ENCODE data around the gene MBNL1. TPM values are rescaled to one million over a fixed set of nuclear protein-coding genes. Genes with fewer than 3 reads are reported as not detected.

Gene MBNL1
- total and polyA plus RNA-seq, 2 of the 4 experiments (the other 2 are of a cell fraction): 127 to 664 TPM

DNA sequence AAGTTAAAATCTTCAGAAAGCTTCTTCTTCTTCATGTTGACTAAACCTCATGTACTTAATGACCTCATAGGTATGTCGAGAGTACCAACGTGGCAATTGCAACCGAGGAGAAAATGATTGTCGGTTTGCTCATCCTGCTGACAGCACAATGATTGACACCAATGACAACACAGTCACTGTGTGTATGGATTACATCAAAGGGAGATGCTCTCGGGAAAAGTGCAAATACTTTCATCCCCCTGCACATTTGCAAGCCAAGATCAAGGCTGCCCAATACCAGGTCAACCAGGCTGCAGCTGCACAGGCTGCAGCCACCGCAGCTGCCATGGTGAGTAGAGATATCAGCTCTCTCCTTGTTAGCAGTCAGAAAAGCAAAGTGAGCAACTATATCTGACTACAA lies 176.5 kb downstream of the MBNL1 start:
- Histone ChIP-seq H2BK5ac (ENCODE audit: low read depth, low read length, poor library complexity, severe bottlenecking) (no peak overlapping the region), H4K91ac (ENCODE audit: insufficient read depth, low read depth, low read length) (no peak overlapping the region), H3K36me3 (ENCODE audit: control insufficient read depth, insufficient read depth, low read length) (peaks cover 13% of the 10 kb centered on the region), H2AK9ac (replicated peaks; ENCODE audit: low read depth, low read length, poor library complexity) (no peak overlapping the region), H2BK15ac (ENCODE audit: low read depth, low read length) (no peak overlapping the region), H3K79me1 (ENCODE audit: low read depth in 1 of 2, low read length in 2 of 2) (peaks cover 19 to 37% of the 10 kb centered on the region in 2 experiments), H4K5ac (ENCODE audit: low read depth, low read length) (peak overlapping the region; percentile 60; the same call in 1 of the 2 replicates), H3K27ac (ENCODE audit: insufficient read depth, low read length) (no peak overlapping the region), H2BK20ac (ENCODE audit: low read depth, low read length) (no peak overlapping the region), H2BK120ac (ENCODE audit: low read depth, low read length) (no peak overlapping the region), H3K56ac (ENCODE audit: extremely low read depth, insufficient read depth, low read length) (no peak overlapping the region), H3K4ac (ENCODE audit: low read depth, low read length) (no peak overlapping the region), H3K9me3 (ENCODE audit: control insufficient read depth, insufficient read depth, low read length) (no peaks in the 10 kb centered on the region), H2AFZ (replicated peaks; ENCODE audit: low read length, poor library complexity) (no peak overlapping the region), H4K8ac (ENCODE audit: low read depth in 2 of 2, low read length in 2 of 2) (no peak overlapping the region), H3K4me1 (ENCODE audit: control insufficient read depth, insufficient read depth, low read length) (peaks cover 4% of the 10 kb centered on the region), H3K18ac (ENCODE audit: low read depth, low read length) (no peak overlapping the region), H4K20me1 (ENCODE audit: insufficient read depth, low read length) (peaks cover 13% of the 10 kb centered on the region; the same call in 1 of the 2 replicates), H3K9ac (ENCODE audit: low read depth, low read length) (no peak overlapping the region), H3K23ac (ENCODE audit: low read depth, low read length) (peak overlapping the region; percentile 52; the same call in 1 of the 2 replicates), H2AK5ac (ENCODE audit: low read depth, low read length) (no peak overlapping the region), H3K4me2 (ENCODE audit: low read depth, low read length) (no peak overlapping the region), H3K27me3 (ENCODE audit: control insufficient read depth, insufficient read depth, low read length) (no peaks in the 10 kb centered on the region), H3K9me1 (ENCODE audit: insufficient read depth, low read length) (no peaks in the 10 kb centered on the region), H3K14ac (replicated peaks; ENCODE audit: low read depth, low read length) (no peak overlapping the region), H3K4me3 (ENCODE audit: insufficient read depth, low read depth, low read length) (no peak overlapping the region)
- intact Hi-C loops (cut with micrococcal nuclease) (loop anchor here (10.0 kb wide), 2 partner anchors 140 to 600 kb away; no protein-coding TSS in a partner anchor), in situ Hi-C loops (cut with MboI; ENCODE audit: low sequenced_read_pairs) (loop anchor here (10.0 kb wide), 1 partner anchor 370 kb away; no protein-coding TSS in a partner anchor), dilution Hi-C loops (cut with HindIII; ENCODE audit: low sequenced_read_pairs, unreplicated experiment) (no loop called here)
- TF ChIP-seq CEBPB (IDR thresholded peaks at IDR 0.05; ENCODE audit: low read depth, low read length) (no peak), RAD21 (IDR thresholded peaks at IDR 0.05; ENCODE audit: low read length) (no peak), RFX5 (IDR thresholded peaks at IDR 0.05; ENCODE audit: low read depth, low read length) (no peak), SMC3 (IDR thresholded peaks at IDR 0.05; ENCODE audit: low read depth, low read length) (no peak), NFE2L2 (IDR thresholded peaks at IDR 0.05; ENCODE audit: low read depth, low read length) (no peak), CHD1 (IDR thresholded peaks at IDR 0.05; ENCODE audit: low read depth, low read length) (no peak), FOS (IDR thresholded peaks at IDR 0.05; ENCODE audit: low read depth, low read length) (no peak), RCOR1 (IDR thresholded peaks at IDR 0.05; ENCODE audit: insufficient replicate concordance, low read length) (no peak), POLR2A (IDR thresholded peaks at IDR 0.05; ENCODE audit: low read depth, low read length) (no peak), MXI1 (IDR thresholded peaks at IDR 0.05; ENCODE audit: borderline replicate concordance, low read depth, low read length) (no peak)
- TF ChIP-seq, protein P1, sequence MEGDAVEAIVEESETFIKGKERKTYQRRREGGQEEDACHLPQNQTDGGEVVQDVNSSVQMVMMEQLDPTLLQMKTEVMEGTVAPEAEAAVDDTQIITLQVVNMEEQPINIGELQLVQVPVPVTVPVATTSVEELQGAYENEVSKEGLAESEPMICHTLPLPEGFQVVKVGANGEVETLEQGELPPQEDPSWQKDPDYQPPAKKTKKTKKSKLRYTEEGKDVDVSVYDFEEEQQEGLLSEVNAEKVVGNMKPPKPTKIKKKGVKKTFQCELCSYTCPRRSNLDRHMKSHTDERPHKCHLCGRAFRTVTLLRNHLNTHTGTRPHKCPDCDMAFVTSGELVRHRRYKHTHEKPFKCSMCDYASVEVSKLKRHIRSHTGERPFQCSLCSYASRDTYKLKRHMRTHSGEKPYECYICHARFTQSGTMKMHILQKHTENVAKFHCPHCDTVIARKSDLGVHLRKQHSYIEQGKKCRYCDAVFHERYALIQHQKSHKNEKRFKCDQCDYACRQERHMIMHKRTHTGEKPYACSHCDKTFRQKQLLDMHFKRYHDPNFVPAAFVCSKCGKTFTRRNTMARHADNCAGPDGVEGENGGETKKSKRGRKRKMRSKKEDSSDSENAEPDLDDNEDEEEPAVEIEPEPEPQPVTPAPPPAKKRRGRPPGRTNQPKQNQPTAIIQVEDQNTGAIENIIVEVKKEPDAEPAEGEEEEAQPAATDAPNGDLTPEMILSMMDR (conservative IDR thresholded peaks at IDR 0.05; ENCODE audit: low read depth, low read length): no peak
- TF ChIP-seq, protein P2, sequence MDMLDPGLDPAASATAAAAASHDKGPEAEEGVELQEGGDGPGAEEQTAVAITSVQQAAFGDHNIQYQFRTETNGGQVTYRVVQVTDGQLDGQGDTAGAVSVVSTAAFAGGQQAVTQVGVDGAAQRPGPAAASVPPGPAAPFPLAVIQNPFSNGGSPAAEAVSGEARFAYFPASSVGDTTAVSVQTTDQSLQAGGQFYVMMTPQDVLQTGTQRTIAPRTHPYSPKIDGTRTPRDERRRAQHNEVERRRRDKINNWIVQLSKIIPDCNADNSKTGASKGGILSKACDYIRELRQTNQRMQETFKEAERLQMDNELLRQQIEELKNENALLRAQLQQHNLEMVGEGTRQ (IDR thresholded peaks at IDR 0.05; ENCODE audit: low read depth, low read length): no peak
- ChIA-PET POLR2A (ENCODE audit: unreplicated experiment) (no interaction called here), CTCF (interaction anchor here (1.0 kb wide), 1 partner anchor 30 kb away, joined by 3 read pairs; no protein-coding TSS in a partner anchor)
- DNase-seq: no peak
- no peak for ATAC-seq (ENCODE audit: low read depth)
- no TSS peak for BruUV-seq (replicated peaks)
- no CpG with 5 or more reads among the region's 6 CpGs for WGBS, 2 experiments (ENCODE audit: extremely low coverage in 2 of 2, insufficient read length in 1 of 2)
